HUDEP-2 (cell line): Measurements from ENCODE around the gene TSHZ1.

ENCODE experiments used
- DNase-seq, 76 experiments: peaks; one replicate each; lab custom pipeline; 2025; ENCODE audit not compliant: unreplicated experiment in 76 of 76; lab: John Stamatoyannopoulos, UW

Gene TSHZ1

GRCh38 chr18:75336767-75337166, 126.2 kb downstream of the TSHZ1 start:
- no peak for DNase-seq

GRCh38 chr18:75337348-75337747, 126.8 kb downstream of the TSHZ1 start:
- no peak for DNase-seq

GRCh38 chr18:75338631-75339030, 128.0 kb downstream of the TSHZ1 start:
- DNase-seq, result no peak
